ENCODE results near the gene KBTBD12. TPM values are rescaled to one million over a fixed set of nuclear protein-coding genes. Genes with fewer than 3 reads are reported as not detected.

KBTBD12 gene
- not detected in 5 replicates for total RNA-seq (2022; extraction: Qiagen RNA extraction)

GRCh38 chr3:127915115-127915936 lies at the start of gene KBTBD12:
TSS of gene KBTBD12 (plus strand) at chr3:127915232. CDS start at chr3:127923062, 7,830 bp downstream.

Other genes with a start within 250 kb of the KBTBD12 start
- gene ABTB1, start 242.3 kb upstream of the KBTBD12 start, total RNA-seq (2022; extraction: Qiagen RNA extraction), result 13.0 to 19.6 TPM (median 17.1 TPM) in 5 replicates
- gene MGLL, start 92.7 kb upstream of the KBTBD12 start, total RNA-seq (2022; extraction: Qiagen RNA extraction), result 64.4 to 75.1 TPM (median 70.0 TPM) in 5 replicates
- 115 to 125 TPM (median 121 TPM) in 5 replicates for gene SEC61A1, start 137.2 kb downstream of the KBTBD12 start, total RNA-seq (2022; extraction: Qiagen RNA extraction)
- gene RUVBL1, start 208.6 kb downstream of the KBTBD12 start, total RNA-seq (2022; extraction: Qiagen RNA extraction), result 90.9 to 99.1 TPM (median 96.2 TPM) in 5 replicates
- 8.8 to 10.7 TPM (median 10.3 TPM) in 5 replicates for gene EEFSEC, start 238.2 kb downstream of the KBTBD12 start, total RNA-seq (2022; extraction: Qiagen RNA extraction)